SK-N-SH treated with all-trans-retinoic acid at 6 μM for 48 hours (cell line): ENCODE measurements around the gene LRRC17.

Source experiments
- ATAC-seq: fragments of 200-7000 bp; cut with Tn5 transposase; 3 replicates; pipeline ENCODE4 v1.9.1; 2020; ENCODE audit warnings: mild to moderate bottlenecking, moderate library complexity
- ARNTL ChIP-seq: fragments of 450-650 bp; formaldehyde crosslinking; IDR thresholded peaks from 2 replicates; pipeline ENCODE4 v1.5.0; 2020; ENCODE audit warnings: low read depth, mild to moderate bottlenecking, moderate library complexity, borderline replicate concordance
- BACH2 ChIP-seq: fragments of 250-450 bp; sonication (Bioruptor Pico); IDR thresholded peaks from 2 replicates; pipeline ENCODE4 v1.9.0; 2021; ENCODE audit warnings: mild to moderate bottlenecking, borderline replicate concordance
- CSDC2 ChIP-seq: fragments of 250-450 bp; sonication (Bioruptor Pico); IDR thresholded peaks from 2 replicates; pipeline ENCODE4 v1.5.0; 2020; ENCODE audit warnings: mild to moderate bottlenecking, moderate library complexity
- ESRRG ChIP-seq: fragments of 250-450 bp; sonication (Bioruptor Pico); IDR thresholded peaks from 2 replicates; pipeline ENCODE4 v1.6.1; 2021; ENCODE audit warnings: mild to moderate bottlenecking
- GLIS3 ChIP-seq: fragments of 250-450 bp; sonication (Bioruptor Pico); IDR thresholded peaks from 2 replicates; pipeline ENCODE4 v1.5.0; 2020; ENCODE audit warnings: mild to moderate bottlenecking, moderate library complexity
- ISL1 ChIP-seq: fragments of 250-450 bp; sonication (Bioruptor Pico); IDR thresholded peaks from 2 replicates; pipeline ENCODE4 v2.1.2; 2022; ENCODE audit warnings: mild to moderate bottlenecking, moderate library complexity
- OSR1 ChIP-seq: fragments of 250-450 bp; sonication (Bioruptor Pico); IDR thresholded peaks from 2 replicates; pipeline ENCODE4 v1.8.0; 2022; ENCODE audit warnings: moderate library complexity, mild to moderate bottlenecking, inconsistent platforms
- PPARA ChIP-seq: fragments of 250-450 bp; sonication (Bioruptor Pico); IDR thresholded peaks from 2 replicates; pipeline ENCODE4 v1.5.0; 2020; ENCODE audit warnings: mild to moderate bottlenecking, borderline replicate concordance
- RARB ChIP-seq: fragments of 250-450 bp; sonication (Bioruptor Pico); IDR thresholded peaks from 2 replicates; pipeline ENCODE4 v1.8.0; 2021; ENCODE audit warnings: mild to moderate bottlenecking, moderate library complexity
- SNAI2 ChIP-seq: fragments of 250-450 bp; sonication (Bioruptor Pico); IDR thresholded peaks from 2 replicates; pipeline ENCODE4 v1.5.0; 2020; ENCODE audit warnings: mild to moderate bottlenecking, moderate library complexity
- TCF4 ChIP-seq: fragments of 250-450 bp; sonication (Bioruptor Pico); IDR thresholded peaks from 2 replicates; pipeline ENCODE4 v1.8.0; 2021; ENCODE audit warnings: mild to moderate bottlenecking, moderate library complexity, borderline replicate concordance
- TOX ChIP-seq: fragments of 250-450 bp; sonication (Bioruptor Pico); IDR thresholded peaks from 2 replicates; pipeline ENCODE4 v1.8.0; 2021; ENCODE audit warnings: mild to moderate bottlenecking, moderate library complexity, borderline replicate concordance
- ZC3H10 ChIP-seq: fragments of 250-450 bp; sonication (Bioruptor Pico); IDR thresholded peaks from 2 replicates; pipeline ENCODE4 v1.5.1; 2021; ENCODE audit warnings: mild to moderate bottlenecking, moderate library complexity
- ZFP3 ChIP-seq: fragments of 250-450 bp; sonication (Bioruptor Pico); IDR thresholded peaks from 2 replicates; pipeline ENCODE4 v1.5.0; 2020; ENCODE audit warnings: mild to moderate bottlenecking, moderate library complexity
- ZFP30 ChIP-seq: fragments of 450-650 bp; formaldehyde crosslinking; IDR thresholded peaks from 2 replicates; pipeline ENCODE4 v1.5.0; 2022; ENCODE audit warnings: mild to moderate bottlenecking, moderate library complexity
- ZNF565 ChIP-seq: fragments of 450-650 bp; formaldehyde crosslinking; conservative IDR thresholded peaks from 2 replicates; pipeline ENCODE4 v1.5.0; 2020; ENCODE audit warnings: low read depth, mild to moderate bottlenecking, moderate library complexity
- ZNF70 ChIP-seq: fragments of 450-650 bp; formaldehyde crosslinking; IDR thresholded peaks from 2 replicates; pipeline ENCODE4 v1.5.0; 2020; ENCODE audit warnings: mild to moderate bottlenecking, moderate library complexity
- ZNF8 ChIP-seq: fragments of 450-650 bp; formaldehyde crosslinking; IDR thresholded peaks from 2 replicates; pipeline ENCODE4 v1.5.0; 2020; ENCODE audit warnings: mild to moderate bottlenecking, moderate library complexity
- TF ChIP-seq, protein P1 (sequence below): fragments of 250-450 bp; sonication (Bioruptor Pico); IDR thresholded peaks from 2 replicates; pipeline ENCODE4 v1.5.1; 2021; ENCODE audit warnings: mild to moderate bottlenecking, moderate library complexity
- TF ChIP-seq, protein P2 (sequence below): fragments of 250-450 bp; sonication (Bioruptor Pico); IDR thresholded peaks from 2 replicates; pipeline ENCODE4 v1.5.0; 2020; ENCODE audit warnings: mild to moderate bottlenecking, moderate library complexity
- TF ChIP-seq, protein P3 (sequence below): fragments of 250-450 bp; sonication (Bioruptor Pico); IDR thresholded peaks from 2 replicates; pipeline ENCODE4 v1.8.0; 2021; ENCODE audit warnings: low read depth, mild to moderate bottlenecking, moderate library complexity, borderline replicate concordance
- TF ChIP-seq, protein P4 (sequence below): fragments of 250-450 bp; sonication (Bioruptor Pico); IDR thresholded peaks from 2 replicates; pipeline ENCODE4 v1.5.1; 2020; ENCODE audit warnings: low read depth, mild to moderate bottlenecking, moderate library complexity
- TF ChIP-seq, protein P5 (sequence below): fragments of 250-450 bp; sonication (Bioruptor Pico); IDR thresholded peaks from 2 replicates; pipeline ENCODE4 v1.8.0; 2020; ENCODE audit warnings: mild to moderate bottlenecking, moderate library complexity, borderline replicate concordance

LRRC17 gene

DNA sequence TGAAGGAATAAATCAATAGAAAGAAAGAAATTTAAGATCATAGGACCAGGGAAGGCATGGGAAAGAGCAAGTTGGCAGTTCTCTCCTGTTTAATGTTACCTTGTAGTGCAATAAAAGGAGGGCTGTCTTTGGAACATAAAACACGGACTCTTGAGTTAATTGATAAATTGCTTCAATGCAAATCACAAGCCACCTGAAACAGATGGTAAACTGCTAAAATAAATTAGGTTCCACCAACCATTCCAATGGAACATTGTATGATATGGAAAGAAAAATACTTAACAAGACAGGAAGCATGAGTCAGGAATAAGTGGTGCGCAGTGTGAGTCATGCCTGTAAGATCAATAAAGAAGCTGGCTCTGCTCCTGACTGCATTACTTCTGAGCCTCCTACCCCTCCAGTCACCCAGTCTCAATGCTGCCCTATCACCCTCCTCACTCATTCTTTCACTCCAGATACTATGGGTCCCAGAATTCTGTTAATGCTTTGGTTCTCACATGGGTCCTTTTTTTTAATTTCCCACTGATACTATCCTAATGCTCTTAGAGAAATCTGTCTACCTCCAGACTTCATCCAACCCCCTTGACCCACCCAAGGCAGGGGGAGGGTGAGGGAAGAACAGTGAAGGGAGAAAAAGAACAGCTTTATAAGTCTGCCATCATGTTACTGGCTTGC is 78.9 kb downstream of the LRRC17 start (continued):
- TF ChIP-seq TCF4 (CRISPR knock-in tag) = no peak; the same call in 1 of the 2 replicates
- peak; percentile 90 for TF ChIP-seq TOX (CRISPR knock-in tag)

DNA sequence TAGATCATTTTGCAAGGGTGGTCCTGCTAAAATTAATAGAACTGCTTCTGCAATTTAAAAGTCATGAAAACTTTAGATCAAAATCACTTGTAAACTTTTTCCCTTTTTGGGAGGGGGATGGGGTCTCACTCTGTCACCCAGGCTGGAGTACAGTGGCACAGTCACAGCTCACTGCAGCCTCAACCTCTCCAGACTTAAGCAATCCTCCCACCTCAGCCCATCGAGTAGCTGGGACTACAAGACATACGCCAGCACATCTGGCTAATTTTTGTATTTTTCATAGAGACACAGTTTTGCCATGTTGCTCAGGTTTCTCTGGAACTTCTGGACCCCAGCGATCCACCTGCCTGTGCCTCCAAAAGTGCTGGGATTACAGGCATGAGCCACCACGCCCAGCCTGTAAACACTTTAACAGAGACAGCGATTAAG is 79.7 kb downstream of the LRRC17 start:
- ATAC-seq = peak; percentile 1; the same call in 1 of the 3 replicates

DNA sequence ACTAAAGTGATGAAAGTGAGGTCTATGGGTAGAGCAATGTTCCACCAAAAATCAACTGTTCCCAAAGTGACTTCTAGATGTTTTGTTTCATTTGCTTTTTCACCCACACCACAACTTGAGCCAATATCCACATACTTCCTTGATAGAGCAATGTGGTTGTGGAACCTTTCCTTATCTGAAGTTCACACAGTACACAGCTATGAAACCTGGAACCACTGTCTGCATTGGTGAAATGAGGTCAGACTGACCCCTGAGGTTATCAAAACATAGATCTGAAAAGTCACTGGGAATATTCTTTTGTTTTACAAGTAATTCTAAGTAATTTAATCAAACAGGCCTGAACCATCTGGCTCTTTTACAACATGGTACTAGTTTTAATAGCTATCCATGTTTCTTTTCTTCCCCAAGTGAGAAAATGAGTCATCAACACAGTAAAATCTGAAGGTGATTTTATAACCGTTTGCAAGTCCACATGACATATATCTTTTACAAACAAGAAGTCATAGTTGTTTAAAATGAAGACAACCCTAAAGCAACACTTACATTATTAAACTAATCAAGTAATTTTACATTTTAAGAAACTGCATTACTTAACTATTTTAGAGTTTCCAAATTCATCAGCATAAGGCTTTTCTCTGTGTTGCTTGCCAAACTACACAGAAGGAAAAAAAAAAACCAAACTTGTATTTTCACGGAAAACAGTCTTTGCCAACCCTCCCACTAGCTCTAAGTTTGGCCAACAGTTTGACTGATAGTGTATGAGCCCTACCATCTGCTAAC is 80.3 kb downstream of the LRRC17 start:
- no peak for TF ChIP-seq ZFP30
- peak; percentile 70 for TF ChIP-seq ISL1
- no peak for TF ChIP-seq RARB (CRISPR knock-in tag)
- no peak for TF ChIP-seq GLIS3 (CRISPR knock-in tag)
- 0 out of 2 replicates have a peak, but pooled peaks have one; percentile 8 for TF ChIP-seq ZC3H10
- TF ChIP-seq, protein P1, sequence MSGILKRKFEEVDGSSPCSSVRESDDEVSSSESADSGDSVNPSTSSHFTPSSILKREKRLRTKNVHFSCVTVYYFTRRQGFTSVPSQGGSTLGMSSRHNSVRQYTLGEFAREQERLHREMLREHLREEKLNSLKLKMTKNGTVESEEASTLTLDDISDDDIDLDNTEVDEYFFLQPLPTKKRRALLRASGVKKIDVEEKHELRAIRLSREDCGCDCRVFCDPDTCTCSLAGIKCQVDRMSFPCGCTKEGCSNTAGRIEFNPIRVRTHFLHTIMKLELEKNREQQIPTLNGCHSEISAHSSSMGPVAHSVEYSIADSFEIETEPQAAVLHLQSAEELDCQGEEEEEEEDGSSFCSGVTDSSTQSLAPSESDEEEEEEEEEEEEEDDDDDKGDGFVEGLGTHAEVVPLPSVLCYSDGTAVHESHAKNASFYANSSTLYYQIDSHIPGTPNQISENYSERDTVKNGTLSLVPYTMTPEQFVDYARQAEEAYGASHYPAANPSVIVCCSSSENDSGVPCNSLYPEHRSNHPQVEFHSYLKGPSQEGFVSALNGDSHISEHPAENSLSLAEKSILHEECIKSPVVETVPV (CRISPR knock-in tag) = no peak
- TF ChIP-seq, protein P2, sequence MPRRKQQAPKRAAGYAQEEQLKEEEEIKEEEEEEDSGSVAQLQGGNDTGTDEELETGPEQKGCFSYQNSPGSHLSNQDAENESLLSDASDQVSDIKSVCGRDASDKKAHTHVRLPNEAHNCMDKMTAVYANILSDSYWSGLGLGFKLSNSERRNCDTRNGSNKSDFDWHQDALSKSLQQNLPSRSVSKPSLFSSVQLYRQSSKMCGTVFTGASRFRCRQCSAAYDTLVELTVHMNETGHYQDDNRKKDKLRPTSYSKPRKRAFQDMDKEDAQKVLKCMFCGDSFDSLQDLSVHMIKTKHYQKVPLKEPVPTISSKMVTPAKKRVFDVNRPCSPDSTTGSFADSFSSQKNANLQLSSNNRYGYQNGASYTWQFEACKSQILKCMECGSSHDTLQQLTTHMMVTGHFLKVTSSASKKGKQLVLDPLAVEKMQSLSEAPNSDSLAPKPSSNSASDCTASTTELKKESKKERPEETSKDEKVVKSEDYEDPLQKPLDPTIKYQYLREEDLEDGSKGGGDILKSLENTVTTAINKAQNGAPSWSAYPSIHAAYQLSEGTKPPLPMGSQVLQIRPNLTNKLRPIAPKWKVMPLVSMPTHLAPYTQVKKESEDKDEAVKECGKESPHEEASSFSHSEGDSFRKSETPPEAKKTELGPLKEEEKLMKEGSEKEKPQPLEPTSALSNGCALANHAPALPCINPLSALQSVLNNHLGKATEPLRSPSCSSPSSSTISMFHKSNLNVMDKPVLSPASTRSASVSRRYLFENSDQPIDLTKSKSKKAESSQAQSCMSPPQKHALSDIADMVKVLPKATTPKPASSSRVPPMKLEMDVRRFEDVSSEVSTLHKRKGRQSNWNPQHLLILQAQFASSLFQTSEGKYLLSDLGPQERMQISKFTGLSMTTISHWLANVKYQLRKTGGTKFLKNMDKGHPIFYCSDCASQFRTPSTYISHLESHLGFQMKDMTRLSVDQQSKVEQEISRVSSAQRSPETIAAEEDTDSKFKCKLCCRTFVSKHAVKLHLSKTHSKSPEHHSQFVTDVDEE (CRISPR knock-in tag) = no peak
- no peak for TF ChIP-seq TOX (CRISPR knock-in tag)
- TF ChIP-seq, protein P3, sequence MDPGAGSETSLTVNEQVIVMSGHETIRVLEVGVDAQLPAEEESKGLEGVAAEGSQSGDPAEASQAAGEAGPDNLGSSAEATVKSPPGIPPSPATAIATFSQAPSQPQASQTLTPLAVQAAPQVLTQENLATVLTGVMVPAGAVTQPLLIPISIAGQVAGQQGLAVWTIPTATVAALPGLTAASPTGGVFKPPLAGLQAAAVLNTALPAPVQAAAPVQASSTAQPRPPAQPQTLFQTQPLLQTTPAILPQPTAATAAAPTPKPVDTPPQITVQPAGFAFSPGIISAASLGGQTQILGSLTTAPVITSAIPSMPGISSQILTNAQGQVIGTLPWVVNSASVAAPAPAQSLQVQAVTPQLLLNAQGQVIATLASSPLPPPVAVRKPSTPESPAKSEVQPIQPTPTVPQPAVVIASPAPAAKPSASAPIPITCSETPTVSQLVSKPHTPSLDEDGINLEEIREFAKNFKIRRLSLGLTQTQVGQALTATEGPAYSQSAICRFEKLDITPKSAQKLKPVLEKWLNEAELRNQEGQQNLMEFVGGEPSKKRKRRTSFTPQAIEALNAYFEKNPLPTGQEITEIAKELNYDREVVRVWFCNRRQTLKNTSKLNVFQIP (CRISPR knock-in tag) = no peak
- TF ChIP-seq, protein P4, sequence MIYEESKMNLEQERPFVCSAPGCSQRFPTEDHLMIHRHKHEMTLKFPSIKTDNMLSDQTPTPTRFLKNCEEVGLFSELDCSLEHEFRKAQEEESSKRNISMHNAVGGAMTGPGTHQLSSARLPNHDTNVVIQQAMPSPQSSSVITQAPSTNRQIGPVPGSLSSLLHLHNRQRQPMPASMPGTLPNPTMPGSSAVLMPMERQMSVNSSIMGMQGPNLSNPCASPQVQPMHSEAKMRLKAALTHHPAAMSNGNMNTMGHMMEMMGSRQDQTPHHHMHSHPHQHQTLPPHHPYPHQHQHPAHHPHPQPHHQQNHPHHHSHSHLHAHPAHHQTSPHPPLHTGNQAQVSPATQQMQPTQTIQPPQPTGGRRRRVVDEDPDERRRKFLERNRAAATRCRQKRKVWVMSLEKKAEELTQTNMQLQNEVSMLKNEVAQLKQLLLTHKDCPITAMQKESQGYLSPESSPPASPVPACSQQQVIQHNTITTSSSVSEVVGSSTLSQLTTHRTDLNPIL (CRISPR knock-in tag) = peak; percentile 88
- TF ChIP-seq ZFP3 (CRISPR knock-in tag) = peak; percentile 83
- TF ChIP-seq TCF4 (CRISPR knock-in tag) = peak; percentile 17; the same call in 1 of the 2 replicates
- TF ChIP-seq, protein P5, sequence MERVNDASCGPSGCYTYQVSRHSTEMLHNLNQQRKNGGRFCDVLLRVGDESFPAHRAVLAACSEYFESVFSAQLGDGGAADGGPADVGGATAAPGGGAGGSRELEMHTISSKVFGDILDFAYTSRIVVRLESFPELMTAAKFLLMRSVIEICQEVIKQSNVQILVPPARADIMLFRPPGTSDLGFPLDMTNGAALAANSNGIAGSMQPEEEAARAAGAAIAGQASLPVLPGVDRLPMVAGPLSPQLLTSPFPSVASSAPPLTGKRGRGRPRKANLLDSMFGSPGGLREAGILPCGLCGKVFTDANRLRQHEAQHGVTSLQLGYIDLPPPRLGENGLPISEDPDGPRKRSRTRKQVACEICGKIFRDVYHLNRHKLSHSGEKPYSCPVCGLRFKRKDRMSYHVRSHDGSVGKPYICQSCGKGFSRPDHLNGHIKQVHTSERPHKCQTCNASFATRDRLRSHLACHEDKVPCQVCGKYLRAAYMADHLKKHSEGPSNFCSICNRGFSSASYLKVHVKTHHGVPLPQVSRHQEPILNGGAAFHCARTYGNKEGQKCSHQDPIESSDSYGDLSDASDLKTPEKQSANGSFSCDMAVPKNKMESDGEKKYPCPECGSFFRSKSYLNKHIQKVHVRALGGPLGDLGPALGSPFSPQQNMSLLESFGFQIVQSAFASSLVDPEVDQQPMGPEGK = no peak
- no peak for TF ChIP-seq CSDC2 (CRISPR knock-in tag)
- no peak for TF ChIP-seq ARNTL (CRISPR knock-in tag)
- no peak for TF ChIP-seq ESRRG (CRISPR knock-in tag)
- TF ChIP-seq PPARA (CRISPR knock-in tag) = no peak
- TF ChIP-seq ZNF70 (CRISPR knock-in tag) = no peak
- no peak for TF ChIP-seq ZNF8 (CRISPR knock-in tag)
- no peak for TF ChIP-seq BACH2 (CRISPR knock-in tag)
- peak; percentile 57; the same call in 1 of the 2 replicates for TF ChIP-seq SNAI2 (CRISPR knock-in tag)
- TF ChIP-seq OSR1 (CRISPR knock-in tag) = no peak
- TF ChIP-seq ZNF565 (CRISPR knock-in tag) = no peak
- peak; percentile 47 for ATAC-seq

More for the DNA sequence above, 79.7 kb downstream of the LRRC17 start:
- TF ChIP-seq ZNF8 (CRISPR knock-in tag) = no peak
- TF ChIP-seq CSDC2 (CRISPR knock-in tag) = 0 out of 2 replicates have a peak, but pooled peaks have one; percentile 19
- TF ChIP-seq, all 23 proteins: peak for 1
